T-helper 1 cell (primary cell): ENCODE data around the gene SEPTIN8.

Source experiments
- DNase-seq, 5 donors: peaks; one replicate each; pipeline ENCODE4 v3.0.0-alpha.2; 2012 to 2020

Gene SEPTIN8

DNA sequence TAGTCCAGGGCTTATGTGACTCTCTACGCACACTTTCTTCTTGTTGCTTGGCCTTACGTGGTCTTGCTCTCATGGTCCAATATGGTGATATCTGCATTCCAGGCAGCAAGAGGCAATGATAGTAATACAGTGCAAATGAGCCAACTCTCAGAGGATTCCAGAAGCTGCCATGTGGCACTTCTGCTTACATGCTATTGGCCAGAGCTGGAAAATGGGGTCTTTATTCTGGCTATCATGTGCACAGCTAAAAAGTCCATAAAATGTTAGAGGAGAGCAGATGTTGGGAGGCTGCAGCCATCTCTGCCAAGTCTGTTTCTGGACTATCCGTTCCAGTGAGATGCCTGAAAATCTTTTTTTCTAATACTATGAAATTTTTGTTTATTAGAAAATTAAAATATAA is 2.9 kb upstream of the SEPTIN8 start:
- no peak for DNase-seq

DNA sequence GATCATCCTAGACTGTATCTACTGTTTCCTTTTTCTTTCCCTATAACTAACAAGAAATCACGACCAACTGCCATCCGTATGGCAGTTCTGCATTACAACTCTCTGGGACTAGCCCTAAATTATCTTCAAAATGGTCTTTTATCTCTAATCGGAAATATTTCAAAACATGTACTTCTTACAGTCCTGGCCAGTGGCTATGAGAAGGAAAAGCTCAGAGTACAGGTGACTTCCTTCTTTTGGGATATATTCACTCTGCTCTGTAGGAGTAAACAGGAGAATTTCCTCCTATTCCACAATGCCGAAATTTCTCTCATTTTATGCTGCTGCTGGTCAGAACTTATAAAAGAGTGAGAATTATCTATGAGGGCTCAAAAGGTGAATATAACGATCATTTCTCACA is 1.8 kb upstream of the SEPTIN8 start:
- DNase-seq: no peak

DNA sequence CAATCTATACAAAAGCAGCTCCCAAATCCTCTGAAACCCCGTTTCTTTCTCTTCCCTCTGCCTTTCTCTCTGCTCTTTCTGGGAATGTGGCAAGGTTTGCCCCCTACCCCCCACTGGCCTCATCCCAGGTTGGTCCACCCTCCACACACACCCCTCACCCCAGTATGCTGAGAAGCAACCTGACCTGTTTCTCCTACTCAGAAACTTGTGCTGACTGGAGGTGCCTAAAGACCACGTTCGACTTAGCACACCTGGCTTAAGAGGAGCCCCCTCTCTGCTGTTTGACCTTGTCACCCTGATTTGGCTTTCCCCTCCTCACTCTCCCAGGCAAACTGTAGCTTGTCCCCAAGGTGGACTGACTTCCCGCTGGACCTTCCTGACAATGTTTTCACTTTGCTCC is 1.1 kb upstream of the SEPTIN8 start:
- DNase-seq: no peak

DNA sequence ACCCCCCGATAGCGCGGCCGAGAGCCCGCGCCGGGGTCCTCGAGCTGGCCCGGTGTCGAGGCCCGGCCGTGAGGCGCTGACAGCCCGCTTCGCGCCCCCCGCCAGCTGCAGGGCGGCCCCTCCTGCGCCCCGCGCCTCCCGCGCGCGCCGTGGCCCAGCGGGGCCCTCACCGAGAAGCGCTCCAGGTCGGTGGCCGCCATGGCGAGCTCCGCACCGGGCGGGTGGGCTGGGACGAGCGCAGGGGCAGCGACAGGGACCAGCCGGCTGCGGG is 166 bp downstream of the SEPTIN8 start:
- no peak for DNase-seq

DNA sequence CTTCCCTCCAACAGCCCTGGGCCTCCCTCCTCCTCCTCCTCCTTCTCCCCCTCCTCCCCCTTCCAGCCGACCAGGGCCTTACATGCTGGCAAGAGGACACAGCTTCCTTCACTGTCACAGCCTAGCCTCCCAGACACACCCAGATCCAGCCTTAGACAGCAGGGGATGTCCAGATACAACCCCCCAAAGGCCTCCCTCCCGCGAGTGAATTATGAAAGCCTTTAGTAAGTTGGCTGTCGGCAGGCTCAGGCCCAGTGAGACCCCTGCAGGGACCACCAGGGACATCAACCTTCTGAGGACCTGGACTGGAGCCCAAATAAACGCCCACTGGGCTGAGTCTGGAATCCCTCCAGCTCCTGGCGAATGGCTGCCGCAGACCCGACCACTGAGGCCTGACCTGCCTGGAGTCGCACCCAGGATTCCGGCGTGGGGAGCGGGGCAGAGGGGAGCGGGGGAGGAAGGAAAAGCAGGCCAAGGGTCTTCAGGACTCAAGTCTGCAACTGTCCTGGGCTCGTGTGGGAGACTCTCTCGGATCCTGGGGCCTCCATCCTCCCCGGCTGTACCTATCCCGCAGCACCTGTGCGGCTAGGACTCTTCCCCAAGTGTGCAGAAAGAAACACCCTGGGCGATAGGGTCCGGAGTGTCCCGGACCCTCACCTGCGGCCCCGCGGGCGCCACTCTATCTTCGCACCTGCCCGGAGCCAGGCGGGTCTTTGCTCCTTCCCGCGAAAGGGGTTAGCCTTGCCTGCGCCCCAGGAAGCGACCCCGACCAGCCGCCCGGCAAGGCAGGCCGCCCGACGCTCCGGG is 705 bp downstream of the SEPTIN8 start:
- DNase-seq: no peak

DNA sequence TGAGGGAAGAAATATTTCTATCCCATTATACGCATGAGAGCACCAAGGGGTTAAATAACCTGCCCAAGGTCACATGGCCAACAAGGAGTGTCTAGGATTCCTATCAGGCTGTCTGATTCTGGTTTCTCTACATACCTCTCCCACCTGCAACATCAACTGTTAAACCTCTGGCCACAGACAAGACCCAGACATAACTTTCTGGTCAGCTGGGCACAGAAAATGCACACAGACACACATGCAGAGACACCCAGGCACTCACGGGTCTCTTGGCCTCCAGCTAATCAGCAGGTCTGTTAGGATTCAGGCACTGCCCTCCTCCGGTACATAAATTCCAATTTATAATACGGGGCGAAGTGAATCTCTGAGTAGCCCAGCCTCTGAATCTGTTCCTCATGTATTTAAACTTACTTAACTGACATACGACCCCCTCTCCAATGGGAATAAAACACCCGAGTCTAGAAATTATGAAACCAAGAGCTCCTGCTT is 1.5 kb downstream of the SEPTIN8 start:
- DNase-seq: no peak

DNA sequence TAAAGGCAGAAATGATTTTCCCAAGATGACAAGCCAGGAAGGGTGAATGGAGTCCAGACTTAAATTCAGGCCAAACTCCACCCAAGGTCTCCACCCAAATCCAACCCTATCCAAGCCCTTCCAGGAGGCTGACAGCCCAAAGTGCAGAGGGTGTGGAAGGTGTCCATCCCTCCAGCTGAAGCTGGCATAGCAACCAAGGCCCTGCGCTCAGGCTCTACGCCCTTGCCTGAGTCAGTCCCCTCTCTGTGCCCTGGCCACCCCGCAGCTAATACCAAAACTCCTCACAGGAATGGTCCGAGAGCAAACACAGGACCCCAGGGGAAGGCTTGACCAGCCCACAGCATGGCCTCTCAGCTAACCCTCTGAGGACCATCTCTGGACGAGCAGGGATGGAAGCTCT is 2.1 kb downstream of the SEPTIN8 start:
- DNase-seq: no peak

DNA sequence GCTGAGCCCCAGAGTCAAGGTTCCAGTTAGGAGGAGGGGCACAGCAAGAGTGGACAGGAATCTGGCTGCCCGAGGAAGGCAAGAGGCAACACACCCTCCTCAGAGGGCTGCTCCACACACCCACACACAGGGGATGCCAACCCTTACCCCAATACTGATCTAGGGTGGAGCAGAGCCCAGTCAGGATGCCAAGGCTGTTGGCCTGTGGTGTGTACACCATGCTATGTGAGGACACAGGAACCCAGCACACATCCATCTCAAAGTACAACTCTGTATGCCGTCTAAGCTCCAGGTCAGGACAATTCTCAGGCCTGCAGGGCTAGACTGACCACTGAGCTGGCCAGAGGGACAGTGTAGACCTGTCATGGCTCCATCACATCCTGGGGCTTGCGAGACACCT is 2.6 kb downstream of the SEPTIN8 start:
- no peak for DNase-seq

DNA sequence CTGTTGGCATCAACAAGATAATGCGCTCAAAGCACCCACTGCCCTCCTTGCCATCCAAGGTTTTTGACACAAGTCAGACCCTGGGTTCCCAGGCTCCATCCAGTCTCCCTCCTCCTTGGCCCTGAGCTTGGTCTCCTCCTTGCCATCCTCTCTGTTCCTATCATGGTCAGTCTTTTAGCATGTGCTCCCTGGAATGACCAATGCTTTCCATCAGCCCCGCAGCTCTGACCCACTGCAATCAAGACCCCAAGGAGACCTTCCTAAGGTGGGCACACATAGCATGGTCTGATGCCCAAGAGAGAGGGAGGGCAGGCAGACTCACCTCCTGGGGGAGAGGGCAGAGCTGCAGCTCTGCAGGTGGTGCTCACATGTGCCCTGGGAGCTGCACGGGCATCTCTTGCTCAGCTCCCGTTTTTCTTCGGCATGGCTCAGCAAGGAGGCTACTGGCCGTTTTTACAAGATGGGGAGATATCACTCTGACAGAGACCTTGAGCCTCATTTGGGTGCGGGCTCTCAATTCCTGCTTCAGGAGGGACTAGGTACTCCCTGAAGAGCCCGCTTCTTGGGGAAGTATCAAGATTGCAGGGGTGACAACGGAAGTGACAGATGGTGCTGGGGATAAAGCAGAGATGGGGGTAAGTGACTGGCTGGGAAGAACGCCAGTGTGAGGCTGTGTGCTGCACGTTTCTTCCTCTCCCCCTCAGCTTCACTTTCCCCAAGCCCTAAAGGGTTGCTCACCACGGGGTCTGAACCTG is 3.3 kb downstream of the SEPTIN8 start:
- DNase-seq: no peak

DNA sequence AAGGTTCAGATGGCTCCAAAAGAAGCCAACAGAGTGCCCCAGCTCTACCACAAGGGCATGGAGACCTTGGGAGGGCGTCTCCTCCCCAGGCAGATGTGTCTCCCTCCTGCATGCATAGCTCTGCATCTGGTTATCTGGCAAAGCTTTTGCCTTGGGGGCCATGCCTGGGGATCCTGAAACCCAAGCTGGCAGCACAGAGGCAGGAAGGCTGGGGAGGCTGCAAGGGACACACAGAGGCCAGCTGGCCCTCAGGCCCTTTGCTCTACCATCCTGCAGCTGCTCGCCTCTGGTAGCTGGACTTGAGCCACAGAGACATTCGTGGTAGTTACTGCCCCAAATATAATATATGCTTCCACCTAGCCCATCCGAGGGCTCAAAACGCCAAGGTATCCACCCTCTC is 3.9 kb downstream of the SEPTIN8 start:
- no peak for DNase-seq

DNA sequence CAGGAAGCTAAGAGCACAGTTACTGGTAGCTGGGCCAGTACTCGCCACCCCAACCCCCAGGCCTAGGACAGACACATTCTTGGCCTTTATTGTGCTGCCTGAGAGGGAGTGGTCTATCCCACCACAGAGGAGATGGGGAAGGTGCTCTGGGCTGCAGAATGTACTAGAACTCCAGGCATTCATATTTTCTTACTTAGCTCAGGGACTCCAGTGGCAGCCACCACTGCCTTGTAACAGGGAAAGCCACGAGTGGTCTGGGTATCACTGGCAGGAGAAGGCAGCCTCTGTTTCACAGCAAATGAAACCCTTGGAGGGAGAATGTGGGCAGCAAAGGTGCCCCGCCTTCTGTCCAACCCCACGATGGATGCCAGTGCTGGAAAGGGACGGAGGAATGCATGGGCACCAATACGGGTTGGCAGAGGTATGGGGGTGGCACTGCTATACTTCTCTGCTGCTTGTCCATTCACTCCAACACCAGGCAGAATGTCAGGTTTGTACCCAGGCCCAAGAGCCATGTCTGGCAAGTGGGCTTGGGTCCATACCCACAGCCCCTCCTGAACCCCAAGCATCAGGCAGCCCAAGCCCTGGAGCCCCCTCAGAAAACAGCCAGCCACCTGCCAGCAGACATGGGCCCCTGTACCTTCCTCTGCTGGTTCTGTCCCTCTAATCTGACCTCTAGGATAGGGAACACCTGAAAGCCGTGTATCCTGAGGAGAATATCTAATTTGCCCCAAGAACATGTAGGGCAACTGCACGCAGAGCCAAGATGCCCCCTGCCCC is 4.6 kb downstream of the SEPTIN8 start:
- DNase-seq: no peak

DNA sequence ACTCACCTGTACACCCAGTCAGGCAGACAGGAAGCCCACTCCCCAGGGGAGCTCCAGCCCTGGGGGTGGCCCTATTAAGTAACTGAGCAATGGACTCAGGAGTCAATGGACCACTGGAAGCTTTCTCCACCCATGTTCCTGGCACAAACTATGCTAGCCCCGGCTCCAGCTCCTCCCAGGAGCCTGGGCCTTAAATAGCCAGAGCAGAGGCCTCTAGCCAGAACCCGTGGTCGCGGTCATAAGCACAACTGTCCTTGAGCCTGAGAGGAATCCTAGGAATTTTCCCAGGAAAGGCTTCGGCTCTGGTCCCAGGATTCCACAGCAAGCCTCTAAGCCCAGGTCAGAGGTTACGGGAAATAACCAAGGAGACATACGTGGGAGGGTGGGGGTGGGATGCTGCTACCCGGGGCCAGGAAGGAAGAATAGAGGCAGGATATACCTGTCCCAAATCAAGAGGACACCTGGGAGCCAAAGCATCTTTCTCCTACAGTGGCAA is 5.5 kb downstream of the SEPTIN8 start:
- DNase-seq: no peak

DNA sequence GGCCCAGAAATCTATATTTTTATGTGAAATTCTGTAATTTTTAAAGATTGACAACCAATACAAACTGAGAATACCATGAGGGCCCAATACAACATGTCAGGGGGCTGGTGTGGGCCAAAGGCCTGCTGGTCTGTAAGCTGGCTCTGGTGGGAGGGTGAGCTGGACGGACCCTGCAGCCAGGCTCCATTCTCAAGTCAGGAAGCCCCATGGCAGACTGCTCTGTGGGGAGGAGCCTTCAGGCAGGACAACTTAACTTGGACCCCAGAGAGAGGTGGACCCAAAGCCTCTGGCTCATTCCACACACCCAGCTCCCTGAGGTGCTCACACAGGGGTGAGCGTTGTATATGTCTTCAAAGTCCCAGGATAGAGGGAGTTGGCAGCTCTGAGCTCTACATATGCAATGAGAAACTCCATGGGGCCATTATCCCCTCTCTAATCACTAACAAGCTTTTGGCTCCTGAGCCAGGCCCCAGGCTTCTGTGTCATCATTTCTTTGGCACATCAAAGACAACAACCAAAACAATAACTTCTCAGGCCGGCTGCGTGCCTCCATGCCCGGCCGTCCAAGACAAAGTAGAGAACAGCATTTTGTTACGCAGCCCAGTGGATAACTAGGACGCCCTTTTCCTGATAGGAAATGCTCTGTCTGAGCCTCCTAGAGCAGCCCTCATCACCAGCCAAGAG is 6.4 kb downstream of the SEPTIN8 start:
- DNase-seq: no peak

DNA sequence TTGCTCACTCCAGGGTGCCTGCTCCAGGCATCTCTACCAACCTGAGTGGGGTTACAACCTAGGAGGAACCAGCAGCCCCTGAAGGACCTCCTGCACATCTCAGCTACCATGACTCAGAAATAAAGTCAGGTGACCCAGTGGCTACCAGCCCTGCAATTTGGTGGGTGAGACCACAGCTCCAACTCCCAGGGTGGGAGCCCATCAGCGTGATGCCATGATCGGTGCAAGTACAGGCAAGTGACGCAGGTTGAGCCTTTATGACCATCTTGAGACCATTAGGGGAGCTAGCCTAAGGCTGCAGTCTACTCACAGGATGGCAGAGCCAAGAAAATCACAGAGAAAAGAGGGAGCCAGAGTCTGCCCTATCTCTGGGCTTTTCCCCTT is 8.6 kb downstream of the SEPTIN8 start:
- no peak for DNase-seq

DNA sequence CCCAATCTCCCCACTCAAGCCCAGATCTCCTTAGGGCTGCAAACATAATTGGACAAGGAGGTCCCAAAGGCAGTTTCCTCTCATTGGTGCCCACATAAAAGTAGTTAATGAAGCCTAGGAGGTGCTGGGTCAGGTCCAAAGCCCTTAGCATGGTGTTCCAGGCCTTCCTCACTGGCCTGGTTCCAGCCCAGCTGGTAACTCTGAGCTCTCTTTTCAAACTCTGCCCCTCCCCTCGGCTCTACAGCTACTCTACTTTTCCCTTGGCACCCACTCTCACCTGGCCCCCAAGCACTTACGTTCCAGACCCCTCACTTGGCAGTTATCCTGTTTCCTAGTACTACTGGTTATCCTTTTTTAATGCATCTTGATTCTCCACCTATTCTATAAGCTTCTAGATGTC is 9.9 kb downstream of the SEPTIN8 start:
- DNase-seq: no peak

DNA sequence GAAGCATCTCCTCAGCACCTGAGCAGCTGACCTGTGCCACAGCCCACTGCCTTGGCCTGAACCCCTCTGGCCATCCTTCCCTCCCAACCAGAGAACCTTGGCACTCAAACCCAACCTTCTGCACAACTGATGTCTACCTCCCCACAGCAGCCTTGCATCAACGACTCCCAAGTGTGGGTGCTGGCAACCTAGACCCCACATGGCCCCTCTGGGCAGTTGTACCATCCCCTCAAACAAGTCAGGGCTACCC is 10.3 kb downstream of the SEPTIN8 start:
- no peak for DNase-seq

DNA sequence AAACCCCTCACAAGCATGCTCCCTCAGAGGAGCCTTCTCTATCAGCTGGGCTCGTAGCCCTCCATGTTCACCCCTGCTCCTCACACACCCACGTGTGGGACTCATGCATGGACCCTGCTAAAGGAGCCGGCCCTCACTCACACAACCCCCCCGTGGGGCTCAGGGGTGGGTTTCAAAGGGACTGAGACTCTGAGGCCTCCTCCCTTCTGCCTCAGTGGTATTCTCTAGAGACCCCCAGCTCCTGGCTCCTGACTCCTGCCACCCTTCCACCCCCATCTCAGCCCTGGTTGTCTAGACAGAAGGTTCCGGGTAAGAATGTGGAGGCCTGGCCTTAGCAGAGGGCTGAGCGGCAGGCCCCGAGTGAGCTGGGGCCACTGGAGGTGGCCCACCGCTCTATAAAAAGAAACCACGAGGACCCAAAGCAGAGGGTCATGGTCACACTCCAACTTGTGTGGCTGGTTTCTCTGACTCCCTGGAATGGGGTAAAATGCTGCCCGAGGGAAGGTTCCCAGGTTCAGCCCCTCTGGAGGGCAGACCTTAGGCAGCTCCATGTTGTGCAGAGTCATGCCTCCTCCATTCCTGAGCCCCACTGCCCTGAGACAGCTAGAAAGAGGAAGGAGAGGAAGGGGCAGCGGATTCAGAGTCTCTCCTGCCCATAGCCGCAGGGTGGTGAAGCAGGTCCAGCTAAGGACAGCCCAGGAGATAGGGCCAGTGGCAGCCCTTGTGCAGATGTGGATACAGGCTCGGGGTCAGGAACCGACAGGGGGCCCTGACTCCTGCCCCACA is 10.8 kb downstream of the SEPTIN8 start:
- DNase-seq: no peak

DNA sequence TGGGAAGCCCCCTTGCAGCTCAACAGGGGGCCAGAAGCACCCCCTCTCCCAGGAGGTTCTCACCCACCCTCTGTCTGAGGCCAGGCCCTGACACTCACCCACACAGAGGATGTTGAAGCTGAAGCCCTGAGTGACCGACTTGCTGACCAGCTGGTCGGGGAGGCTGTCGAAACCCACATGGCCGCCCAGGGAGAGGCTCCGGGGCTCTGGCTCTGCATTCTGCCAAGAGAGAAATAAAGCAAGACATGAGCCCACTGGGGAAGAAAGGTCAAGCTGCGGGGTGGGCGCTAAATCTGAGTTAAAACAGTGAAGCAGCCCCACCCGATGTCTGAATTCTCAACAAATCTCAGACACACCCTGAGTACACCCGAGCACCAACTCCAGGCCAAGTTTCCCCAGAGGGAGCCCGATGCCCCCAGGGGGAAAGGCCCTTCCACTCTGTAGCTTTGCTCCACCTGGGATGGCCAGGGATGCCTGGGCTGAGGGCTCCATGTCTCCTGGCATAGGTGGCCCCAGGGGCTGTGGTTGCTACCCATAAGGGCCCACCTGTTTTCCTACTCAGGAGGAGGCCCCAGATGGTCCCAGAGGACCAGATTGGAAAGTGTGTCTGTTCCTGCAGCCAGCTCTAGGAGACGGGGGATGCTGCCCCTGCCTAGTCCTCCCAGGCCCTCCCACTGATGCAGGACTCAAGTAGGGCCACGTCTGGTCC is 11.6 kb downstream of the SEPTIN8 start:
- no peak for DNase-seq

DNA sequence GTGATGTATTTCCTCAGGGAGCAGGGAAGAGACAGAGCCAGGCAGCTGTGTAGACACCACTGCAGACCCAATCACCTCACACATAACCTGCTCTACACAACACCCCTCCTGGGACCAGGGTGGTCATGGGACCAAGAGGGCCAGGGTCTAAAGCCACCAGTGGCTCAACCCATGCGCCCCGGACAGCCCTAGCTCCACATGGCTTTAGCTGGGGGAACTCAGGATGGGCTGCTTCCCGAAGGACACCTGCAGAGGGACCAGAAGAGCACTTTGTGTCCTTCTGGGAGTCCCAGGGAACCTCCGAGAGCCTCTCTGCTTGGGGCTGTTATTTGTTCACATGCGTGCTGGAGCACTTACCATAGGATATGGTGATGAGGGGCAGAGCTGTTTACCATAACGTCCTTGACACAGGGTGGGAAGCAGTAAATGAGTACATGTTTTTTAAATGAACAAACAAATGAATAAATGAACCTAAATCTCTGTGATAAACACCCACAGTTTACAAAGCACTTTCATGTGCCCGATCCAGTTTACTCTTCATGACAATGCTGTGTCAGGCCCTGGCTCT is 12.3 kb downstream of the SEPTIN8 start:
- DNase-seq: no peak

DNA sequence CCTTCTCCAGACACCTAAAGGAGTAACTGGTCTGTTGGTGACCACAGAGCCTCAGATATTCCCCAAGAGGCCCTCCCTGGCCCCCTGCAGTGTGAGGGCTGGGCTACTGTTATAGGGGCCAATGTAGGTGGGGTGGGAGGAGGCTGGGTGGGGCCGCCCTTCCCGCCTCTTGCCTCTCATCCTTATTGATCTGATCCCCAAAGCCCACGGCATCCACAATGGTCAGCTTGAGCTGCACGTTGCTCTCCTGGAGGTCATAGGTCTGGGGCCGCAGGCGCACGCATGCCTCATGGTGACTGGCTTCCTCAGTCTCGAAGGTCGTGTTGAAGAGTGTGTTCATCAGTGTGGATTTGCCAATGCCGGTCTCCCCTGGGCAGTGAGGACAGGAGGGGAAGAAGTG is 13.0 kb downstream of the SEPTIN8 start:
- DNase-seq: no peak
